ENCODE measurements around the gene MYH7. TPM values are rescaled to one million over a fixed set of nuclear protein-coding genes. Genes with fewer than 3 reads are reported as not detected.

MYH7 gene
- total and polyA plus RNA-seq, 2 of the 4 experiments (the other 2 are of a cell fraction): not detected

GRCh38 chr14:23438101-23438971 lies 2.9 kb upstream of the MYH7 start (continued):
- no peak for TF ChIP-seq MXI1 (IDR thresholded peaks at IDR 0.05; ENCODE audit: borderline replicate concordance, low read depth, low read length)

- Histone ChIP-seq H3K4me3 (ENCODE audit: insufficient read depth, low read depth, low read length) (no peak overlapping the region), H4K8ac (ENCODE audit: low read depth in 2 of 2, low read length in 2 of 2) (no peak overlapping the region), H2BK5ac (ENCODE audit: low read depth, low read length, poor library complexity, severe bottlenecking) (no peak overlapping the region), H4K20me1 (ENCODE audit: insufficient read depth, low read length) (no peaks in the 10 kb centered on the region), H4K5ac (ENCODE audit: low read depth, low read length) (no peak overlapping the region), H2BK120ac (ENCODE audit: low read depth, low read length) (no peak overlapping the region), H3K23ac (ENCODE audit: low read depth, low read length) (no peak overlapping the region), H3K14ac (replicated peaks; ENCODE audit: low read depth, low read length) (no peak overlapping the region), H3K79me1 (ENCODE audit: low read depth in 1 of 2, low read length in 2 of 2) (no peaks in the 10 kb centered on the region), H3K9me1 (ENCODE audit: insufficient read depth, low read length) (no peaks in the 10 kb centered on the region; the same call in 1 of the 2 replicates), H3K18ac (ENCODE audit: low read depth, low read length) (no peak overlapping the region), H2AFZ (replicated peaks; ENCODE audit: low read length, poor library complexity) (no peak overlapping the region), H3K4ac (ENCODE audit: low read depth, low read length) (no peak overlapping the region), H3K36me3 (ENCODE audit: control insufficient read depth, insufficient read depth, low read length) (no peaks in the 10 kb centered on the region), H3K4me2 (ENCODE audit: low read depth, low read length) (no peak overlapping the region), H4K91ac (ENCODE audit: insufficient read depth, low read depth, low read length) (no peak overlapping the region), H3K9ac (ENCODE audit: low read depth, low read length) (no peak overlapping the region), H3K27me3 (ENCODE audit: control insufficient read depth, insufficient read depth, low read length) (peaks cover 33% of the 10 kb centered on the region), H3K27ac (ENCODE audit: insufficient read depth, low read length) (no peak overlapping the region), H3K56ac (ENCODE audit: extremely low read depth, insufficient read depth, low read length) (no peak overlapping the region), H2BK15ac (ENCODE audit: low read depth, low read length) (no peak overlapping the region), H3K9me3 (ENCODE audit: control insufficient read depth, insufficient read depth, low read length) (no peaks in the 10 kb centered on the region), H2AK5ac (ENCODE audit: low read depth, low read length) (no peak overlapping the region), H2AK9ac (replicated peaks; ENCODE audit: low read depth, low read length, poor library complexity) (no peak overlapping the region), H2BK20ac (ENCODE audit: low read depth, low read length) (no peak overlapping the region), H3K4me1 (ENCODE audit: control insufficient read depth, insufficient read depth, low read length) (no peaks in the 10 kb centered on the region)
- in situ Hi-C loops (cut with MboI; ENCODE audit: low sequenced_read_pairs): no loop called here
- TF ChIP-seq RAD21 (IDR thresholded peaks at IDR 0.05; ENCODE audit: low read length) (no peak), CEBPB (IDR thresholded peaks at IDR 0.05; ENCODE audit: low read depth, low read length) (no peak), RFX5 (IDR thresholded peaks at IDR 0.05; ENCODE audit: low read depth, low read length) (no peak), BHLHE40 (IDR thresholded peaks at IDR 0.05; ENCODE audit: low read depth, low read length) (no peak), RCOR1 (IDR thresholded peaks at IDR 0.05; ENCODE audit: insufficient replicate concordance, low read length) (no peak), USF2 (IDR thresholded peaks at IDR 0.05; ENCODE audit: low read depth, low read length) (no peak)
- DNase-seq (no peak), ATAC-seq (ENCODE audit: low read depth) (no peak)
- WGBS, 2 experiments (ENCODE audit: extremely low coverage in 2 of 2, insufficient read length in 1 of 2): 50% methylated on average over 2 of the region's 8 CpGs; no CpG with 5 or more reads in 1 of the 2 experiments
- ChIA-PET POLR2A (ENCODE audit: unreplicated experiment) (no interaction called here), CTCF (no interaction called here)
- intact Hi-C loops (cut with micrococcal nuclease): no loop called here
- dilution Hi-C loops (cut with HindIII; ENCODE audit: low sequenced_read_pairs, unreplicated experiment): no loop called here
- no TSS peak for BruUV-seq (replicated peaks)
These were observed 2.0 kb upstream of the MYH7 start for GRCh38 chr14:23437133-23438100.
